GM19452 (cell line): Measurements from ENCODE around the gene TLX3.
"Not testable (repeated sequence)": the region's sequence is repeated elsewhere in the genome, so short reads cannot be mapped to it uniquely, and the experiment has no call there.

Experiments used
- ATAC-seq: cut with Tn5 transposase; IDR thresholded peaks from one replicate; pipeline ENCODE4 v1.9.1; 2021; ENCODE audit not compliant: unreplicated experiment

TLX3 gene

GRCh38 chr5:171308453-171309275, at the start of gene TLX3:
Gene TLX3, plus strand, starts transcription at chr5:171309248. Its CDS starts 118 bp downstream, at chr5:171309366.
- ATAC-seq, result no peak

DNA sequence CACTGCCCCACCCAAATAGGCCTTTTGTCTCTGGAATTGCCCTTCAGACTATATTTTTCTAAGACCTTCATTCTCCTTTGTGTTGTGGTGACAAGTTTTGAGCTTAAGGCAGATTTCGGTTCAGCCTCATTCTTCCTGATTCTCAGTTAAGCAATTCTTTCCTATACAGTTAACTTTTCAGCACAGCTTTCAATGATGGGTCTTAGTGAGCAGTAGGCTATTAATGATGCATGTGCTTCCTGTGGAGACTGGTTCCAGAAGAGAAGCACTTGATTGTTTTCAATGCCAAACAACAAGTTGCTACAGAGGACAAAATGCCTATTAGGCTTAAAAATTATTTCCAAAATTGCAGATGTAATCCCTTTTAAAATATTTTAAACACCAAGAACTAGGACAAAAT, 47.7 kb upstream of the TLX3 start:
- no peak for ATAC-seq

GRCh38 chr5:171261904-171262303, 47.1 kb upstream of the TLX3 start:
- no peak for ATAC-seq

DNA sequence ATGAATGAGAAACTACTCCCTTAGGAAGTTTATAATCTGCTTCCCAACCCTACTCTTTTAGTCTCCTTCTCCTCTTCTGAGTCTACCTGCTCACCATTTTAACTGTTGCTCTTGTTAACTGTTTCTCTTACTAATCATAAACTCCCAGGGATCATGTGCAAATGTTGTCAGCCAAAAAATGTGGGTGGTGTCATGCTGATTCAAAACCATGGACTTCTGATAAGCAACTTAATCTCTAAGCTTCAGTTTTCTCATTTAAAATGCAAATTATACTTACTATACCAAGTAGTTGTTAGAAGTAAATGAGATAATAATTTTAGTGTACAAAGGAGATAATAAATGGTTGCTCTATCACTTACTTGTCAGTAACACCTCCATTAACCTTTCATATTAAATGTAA, 45.9 kb upstream of the TLX3 start:
- no peak for ATAC-seq

DNA sequence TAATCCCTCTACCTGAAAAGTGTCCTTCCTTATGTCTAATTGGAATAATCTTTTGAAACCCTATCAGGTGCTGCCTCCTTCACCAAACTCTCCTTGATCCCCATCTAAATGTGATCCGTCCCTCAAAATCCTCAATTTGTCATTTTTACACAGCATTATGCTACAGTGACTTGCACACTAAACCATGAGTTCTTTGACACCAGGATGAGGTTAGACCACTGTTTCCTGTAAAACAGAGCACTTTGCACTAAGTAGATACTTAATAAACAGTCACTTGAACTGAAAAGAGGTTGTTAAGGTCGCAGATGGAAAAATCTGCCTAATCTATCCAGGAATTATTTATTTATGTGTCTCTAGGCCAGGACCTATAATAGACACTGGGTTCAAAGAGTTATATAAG, 44.2 kb upstream of the TLX3 start:
- no peak for ATAC-seq

DNA sequence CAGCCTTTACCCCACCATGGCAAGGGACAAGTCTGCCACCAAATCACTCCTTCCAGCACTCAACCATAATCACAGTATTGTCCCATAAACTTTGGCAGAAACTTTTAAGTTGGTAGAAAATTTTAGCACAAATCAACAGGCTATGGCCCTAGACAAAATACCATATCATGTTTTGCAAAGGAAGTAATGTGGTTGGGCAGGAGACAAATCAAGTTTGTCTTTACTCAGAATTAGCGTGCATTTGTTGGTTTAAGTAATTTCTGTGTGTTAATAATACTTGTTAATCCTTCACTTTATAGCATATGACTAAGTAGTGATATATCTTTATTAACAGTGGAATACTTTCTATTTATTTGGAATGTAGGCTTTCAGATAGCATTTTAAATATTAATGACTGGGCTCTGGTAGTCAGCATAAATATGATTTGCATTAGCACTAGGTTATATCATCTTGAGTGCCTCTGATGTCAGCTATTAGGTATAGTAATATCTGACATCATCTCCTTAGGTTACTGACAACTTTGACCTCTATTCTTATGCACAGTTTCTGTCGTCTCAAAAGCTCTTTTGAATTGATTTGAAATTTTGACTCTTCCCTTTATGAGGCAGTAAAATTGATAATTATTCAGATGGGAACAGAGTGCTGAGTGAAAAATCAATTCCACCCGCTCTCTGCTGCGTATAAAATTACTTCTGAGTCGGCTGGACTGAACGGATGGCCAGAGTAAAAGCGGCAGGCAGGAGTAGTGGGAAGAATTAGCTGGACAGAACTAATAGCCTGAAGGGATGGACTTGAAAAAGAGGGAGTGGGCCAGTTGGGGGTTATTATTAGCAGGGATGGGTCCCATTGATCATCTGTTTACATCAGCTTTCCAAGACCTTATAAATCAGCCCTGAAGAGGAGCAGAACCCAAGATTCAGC, 40.1 kb upstream of the TLX3 start:
- no peak for ATAC-seq

- ATAC-seq, result no peak
Observed at GRCh38 chr5:171269717-171270116, 39.3 kb upstream of the TLX3 start.

DNA sequence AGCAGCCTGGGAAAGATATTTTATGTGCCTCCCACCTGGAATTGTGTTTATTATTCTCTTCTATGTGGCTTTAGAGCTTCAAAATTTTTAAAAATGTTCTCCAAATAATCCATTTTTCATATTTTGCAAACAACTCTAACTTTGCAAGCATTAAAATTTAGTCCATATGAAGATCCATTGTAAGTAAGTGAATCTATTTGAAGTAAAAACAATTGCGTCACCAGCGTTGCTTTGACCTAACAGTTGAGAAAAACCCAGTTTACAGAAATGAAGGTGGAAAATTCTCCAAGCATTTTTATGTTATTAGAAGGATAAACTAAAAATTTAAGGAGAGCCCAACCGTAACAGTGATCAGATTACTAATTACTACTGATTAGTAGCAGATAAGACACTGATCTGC, 38.9 kb upstream of the TLX3 start:
- no peak for ATAC-seq

DNA sequence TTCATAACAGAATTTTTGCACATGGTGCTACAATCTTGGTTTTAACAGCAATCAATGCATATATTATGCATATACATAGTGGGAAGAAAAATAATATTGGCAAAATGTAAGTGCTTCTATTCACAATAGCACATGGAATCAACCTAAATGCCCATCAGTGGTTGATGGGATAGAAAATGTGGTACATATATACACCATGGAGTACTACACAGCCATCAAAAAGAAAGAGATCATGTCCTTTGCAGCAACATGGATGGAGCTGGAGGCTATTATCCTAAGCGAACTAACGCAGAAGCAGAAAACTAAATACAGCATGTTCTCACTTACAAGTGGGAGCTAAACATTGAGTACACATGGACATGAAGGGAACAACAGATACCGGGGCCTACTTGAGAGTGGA, 37.2 kb upstream of the TLX3 start:
- no peak for ATAC-seq

DNA sequence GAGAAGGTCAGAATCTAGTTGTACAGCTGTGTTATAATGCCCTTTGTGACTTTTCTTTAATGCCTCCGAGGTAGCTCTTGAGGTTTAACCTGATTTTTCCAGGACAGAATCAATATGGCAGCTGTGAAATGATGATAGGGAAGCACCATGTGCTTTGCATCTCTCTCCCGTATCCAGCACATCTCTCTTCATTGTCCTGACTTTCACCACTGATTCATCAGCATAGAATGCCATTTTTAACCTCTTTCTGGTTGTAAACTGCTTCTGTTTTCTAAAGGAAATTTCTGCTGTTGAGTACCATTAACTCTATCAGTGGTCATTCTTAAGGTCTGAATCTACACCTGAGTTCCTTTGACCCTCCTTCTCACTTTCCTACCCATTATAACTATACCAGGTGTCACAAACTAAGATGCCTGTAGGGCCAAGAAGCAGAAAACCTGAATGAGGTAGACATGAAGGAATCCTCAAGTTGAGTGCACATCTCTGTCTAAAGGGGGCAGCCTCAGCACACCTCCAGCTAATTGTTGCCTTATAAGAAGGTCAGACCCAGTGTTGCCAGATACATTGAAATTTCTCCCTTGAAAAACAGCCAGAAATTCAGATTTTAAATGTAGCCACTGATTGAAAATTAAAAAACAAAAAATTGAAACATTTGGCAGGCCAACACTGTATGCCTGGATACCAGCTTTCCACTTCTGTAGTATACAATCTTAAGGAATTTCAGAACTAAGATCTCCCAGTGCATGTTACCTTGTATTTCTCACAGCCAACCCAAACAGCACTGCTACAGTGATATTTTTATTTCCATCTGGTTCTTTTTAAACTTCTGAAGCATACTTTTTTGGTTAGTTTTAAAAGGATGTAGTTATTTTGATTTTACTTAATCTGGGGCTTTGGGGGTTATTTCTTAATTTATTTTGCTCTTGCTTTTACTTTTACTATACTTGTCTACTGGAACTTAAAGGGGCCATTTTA, 35.8 kb upstream of the TLX3 start:
- ATAC-seq, result no peak

DNA sequence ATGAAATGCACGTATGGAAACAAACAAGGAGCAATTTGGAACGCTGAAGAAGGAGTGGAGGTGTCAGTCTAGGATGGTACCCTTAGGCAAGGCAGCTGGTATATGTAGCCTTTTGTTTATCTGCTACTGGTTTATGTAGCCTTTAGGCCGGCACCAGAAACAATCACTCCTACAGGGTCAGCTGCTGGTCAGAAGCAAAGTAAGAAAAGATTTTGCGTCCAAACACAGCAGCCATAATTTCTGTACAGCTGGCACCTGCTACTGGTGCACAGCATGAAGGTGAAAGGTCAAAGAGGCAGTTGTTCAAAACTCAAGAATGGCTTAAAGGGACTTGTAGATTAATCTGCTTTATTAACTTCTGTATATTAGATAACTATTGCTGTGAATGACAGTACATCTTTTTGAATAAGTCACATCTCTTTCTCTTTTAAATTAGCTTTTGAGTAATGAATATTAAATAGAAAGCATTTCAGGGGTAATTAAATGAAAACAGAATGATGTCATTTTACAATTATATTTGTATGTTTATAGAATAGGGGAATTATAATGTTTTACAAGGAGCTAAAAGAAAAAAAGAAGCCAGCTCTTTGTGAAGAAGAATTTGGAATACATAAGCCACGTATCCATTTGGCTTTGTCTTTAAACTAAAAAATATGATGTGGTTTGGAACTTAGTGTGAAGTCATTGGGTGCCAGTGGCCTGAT, 33.1 kb upstream of the TLX3 start:
- no peak for ATAC-seq

DNA sequence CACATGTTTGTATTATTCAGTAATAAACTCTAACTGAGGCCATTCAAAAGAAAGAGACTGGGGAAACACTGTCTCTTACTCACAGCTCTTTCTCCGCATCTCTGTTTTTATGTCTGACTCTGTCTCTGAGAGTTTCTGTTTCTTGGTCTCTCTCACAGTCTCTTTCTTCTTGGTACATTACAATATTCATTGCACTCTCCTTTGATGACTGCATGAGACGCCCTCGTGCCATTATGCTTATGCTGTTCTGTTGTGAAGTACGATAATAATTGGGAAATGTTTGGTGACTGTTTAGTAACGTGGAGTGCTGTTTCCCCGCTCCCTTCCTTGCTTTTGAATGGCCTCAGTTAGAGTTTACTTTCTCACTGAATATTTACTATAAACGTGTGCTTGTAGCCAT, 25.3 kb upstream of the TLX3 start:
- ATAC-seq, result no peak

GRCh38 chr5:171285465-171285864, 23.6 kb upstream of the TLX3 start:
- ATAC-seq, result no peak

GRCh38 chr5:171288066-171288465, 21.0 kb upstream of the TLX3 start:
- no peak for ATAC-seq

DNA sequence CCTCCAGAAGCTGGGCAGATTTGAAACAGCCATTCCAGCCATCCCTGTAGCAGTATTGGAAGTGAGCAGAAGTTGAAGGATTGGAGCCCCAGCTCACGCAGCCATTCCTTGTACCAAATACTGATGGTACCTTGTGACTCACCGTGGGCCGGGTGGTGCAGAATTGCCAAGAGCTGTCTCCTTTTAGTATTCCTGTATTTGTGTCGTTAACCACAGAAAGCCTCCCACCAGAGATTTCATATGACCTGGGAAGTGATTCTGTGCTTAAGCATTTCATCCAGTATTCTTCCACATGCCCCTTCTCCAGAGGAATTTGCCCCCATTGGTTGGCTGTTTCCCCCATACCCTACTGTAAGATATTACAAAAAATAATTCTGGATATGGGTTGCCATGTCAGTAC, 17.7 kb upstream of the TLX3 start:
- ATAC-seq, result no peak

DNA sequence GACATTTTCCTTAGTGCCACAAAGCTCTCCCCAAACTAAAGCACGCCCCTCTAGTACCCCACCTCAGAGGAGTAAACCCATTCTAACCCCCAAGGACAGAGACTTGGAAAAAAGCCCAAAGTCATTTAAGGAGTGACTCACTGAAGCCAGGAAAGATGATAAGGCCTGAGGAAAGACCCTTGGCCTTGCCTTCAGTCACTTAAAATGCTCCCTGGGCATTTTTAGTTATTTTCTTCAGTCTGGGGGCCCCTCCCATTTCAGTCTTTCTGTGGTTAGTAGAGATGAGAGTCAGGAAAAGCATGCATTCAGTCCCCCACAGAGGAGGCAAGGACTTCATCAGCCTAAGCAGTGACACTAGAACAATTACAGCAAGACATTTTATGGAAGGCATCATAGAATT, 13.7 kb upstream of the TLX3 start:
- ATAC-seq, result no peak

DNA sequence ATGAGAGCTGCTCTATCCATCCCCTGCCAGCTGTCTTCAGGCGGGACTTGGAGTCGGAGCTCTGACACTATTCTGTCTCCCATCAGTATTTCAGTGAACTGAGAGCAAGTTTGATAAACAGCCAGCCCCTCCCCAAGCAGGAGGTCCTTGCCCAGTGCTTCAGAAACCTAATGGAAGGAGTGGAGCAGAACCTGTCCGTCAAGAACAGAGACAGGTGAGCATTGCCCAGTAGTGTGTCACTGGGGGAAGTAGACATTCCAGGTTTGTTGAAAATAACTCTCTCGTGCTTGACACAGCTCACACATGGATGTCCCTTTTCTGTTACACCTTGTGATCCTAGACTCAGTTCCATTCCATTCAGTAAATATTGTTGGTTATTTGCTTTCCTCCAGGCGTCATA, 13.2 kb upstream of the TLX3 start:
- ATAC-seq, result no peak

GRCh38 chr5:171297941-171298340, 11.1 kb upstream of the TLX3 start:
- ATAC-seq, result not testable (repeated sequence)

DNA sequence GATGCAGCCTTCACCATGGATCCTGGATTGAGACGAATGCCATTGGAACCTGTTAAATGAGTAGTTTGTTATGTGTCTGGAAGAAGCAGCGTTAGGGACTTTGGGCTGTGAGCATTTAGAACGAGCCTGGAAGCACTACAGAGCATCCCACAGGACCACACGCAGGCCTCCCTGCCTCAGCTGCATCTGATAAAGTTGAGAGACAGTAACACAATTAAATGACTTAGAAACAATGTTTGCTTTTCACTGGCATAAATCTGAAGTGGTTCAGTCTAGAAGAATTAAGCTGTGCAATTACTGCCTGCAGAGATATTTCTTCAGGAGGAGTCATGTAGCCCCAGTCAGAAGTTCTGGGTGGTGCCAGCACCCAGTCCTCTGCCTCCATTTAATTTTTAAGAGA, 9.8 kb upstream of the TLX3 start:
- no peak for ATAC-seq

GRCh38 chr5:171299851-171300250, 9.2 kb upstream of the TLX3 start:
- ATAC-seq, result no peak
